AG09319 (cell line): Measurements from ENCODE around the gene GIT1.
A peak's percentile ranks its signal among the peaks of the same experiment; 100 is the strongest.

Source experiments
- DNase-seq: peaks from one replicate; pipeline ENCODE4 v3.0.0-alpha.2; 2010; ENCODE audit warnings: low read depth; ENCODE audit errors: extremely low read depth
- TF ChIP-seq, protein P1 (sequence below): IDR thresholded peaks from 2 replicates; pipeline ENCODE4 v1.5.1; 2011; ENCODE audit warnings: low read depth, mild to moderate bottlenecking, inconsistent platforms, low read length, moderate library complexity

GIT1 gene

DNA sequence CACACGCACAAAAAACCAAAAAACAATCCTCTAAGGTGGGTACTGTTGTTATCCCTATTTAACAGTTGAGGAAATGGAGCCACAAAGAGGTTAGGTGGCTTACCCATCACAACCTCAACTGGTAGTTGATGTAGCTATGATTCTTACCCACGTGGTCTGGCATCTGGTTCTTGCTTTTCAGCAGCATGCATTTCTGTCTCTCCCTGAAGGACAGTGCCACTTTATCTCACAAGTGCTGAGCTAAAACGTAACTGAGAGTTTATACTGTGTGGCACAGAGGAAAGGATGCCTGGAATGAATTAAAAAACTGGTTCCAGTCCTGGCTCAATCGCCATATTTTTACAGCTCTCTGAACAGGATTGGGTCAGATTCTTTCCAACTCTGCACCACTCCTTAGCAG, 35.1 kb upstream of the GIT1 start:
- TF ChIP-seq, protein P1, sequence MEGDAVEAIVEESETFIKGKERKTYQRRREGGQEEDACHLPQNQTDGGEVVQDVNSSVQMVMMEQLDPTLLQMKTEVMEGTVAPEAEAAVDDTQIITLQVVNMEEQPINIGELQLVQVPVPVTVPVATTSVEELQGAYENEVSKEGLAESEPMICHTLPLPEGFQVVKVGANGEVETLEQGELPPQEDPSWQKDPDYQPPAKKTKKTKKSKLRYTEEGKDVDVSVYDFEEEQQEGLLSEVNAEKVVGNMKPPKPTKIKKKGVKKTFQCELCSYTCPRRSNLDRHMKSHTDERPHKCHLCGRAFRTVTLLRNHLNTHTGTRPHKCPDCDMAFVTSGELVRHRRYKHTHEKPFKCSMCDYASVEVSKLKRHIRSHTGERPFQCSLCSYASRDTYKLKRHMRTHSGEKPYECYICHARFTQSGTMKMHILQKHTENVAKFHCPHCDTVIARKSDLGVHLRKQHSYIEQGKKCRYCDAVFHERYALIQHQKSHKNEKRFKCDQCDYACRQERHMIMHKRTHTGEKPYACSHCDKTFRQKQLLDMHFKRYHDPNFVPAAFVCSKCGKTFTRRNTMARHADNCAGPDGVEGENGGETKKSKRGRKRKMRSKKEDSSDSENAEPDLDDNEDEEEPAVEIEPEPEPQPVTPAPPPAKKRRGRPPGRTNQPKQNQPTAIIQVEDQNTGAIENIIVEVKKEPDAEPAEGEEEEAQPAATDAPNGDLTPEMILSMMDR, result no peak
- DNase-seq, result no peak

DNA sequence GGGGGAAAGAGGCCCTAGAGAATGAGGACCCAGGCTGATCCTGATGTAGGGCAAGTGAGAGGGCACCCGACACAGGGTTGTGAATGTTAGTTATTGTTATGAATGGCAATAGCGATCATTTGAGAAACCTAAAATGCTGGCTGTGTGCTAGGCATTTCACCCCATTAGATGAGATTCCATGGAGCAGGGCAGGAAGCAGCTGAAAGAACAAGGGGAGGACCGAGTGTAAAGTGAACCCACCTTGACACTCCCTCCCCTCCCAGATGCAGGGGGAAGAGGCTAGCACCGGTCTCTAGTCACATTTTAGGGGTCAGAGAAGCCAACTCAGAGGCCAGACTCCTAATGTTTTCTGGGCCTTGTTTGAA, 33.8 kb upstream of the GIT1 start:
- DNase-seq, result no peak
- TF ChIP-seq, protein P1, result no peak

DNA sequence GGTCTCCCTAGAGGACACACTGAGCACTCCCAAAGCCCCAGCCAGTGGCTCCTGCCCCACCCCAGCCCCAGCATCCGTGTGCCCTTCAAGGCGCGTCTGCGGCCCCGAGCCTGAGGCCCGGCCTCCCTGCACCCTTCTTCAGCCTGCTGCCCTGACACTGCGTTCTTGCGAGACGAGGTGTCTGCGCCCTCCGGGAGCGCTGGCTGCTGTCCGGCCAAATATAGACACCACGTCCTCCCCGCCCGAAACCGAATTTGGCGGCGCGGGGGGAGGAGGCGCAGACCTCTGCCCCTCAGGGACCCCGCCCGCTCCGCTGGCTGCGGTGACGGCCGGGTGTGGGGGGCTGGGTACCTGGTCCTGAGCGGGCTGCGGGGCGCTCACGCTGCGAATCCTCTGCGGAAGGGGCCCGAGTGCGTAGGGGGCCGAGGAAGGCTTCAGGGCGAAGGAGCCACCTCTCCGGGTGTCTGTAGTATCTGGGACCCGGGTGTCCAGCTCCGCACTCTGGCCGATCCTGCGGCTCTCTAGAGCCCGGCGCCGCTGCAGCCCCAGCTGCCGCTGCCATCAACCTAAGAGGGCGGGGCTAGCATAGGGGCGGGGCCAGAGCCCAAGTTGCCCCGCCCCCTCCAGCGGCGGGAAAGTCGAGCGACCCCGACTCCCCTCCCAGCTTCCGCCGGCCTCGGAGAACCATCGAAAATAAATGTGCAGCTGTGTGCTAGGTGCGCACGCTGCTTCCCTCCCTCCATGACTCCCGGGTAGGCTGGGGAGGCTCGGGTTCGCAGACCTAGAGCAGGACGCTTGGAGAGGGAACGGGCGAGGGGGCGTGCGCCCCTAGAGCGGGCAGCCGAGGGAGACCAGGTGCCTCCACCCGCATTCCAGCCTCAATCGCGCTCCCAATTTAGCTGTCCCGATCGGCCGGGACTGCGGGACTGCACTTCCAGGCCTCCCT, 33.2 kb upstream of the GIT1 start, which contains the start of gene CORO6:
TSS of gene CORO6 (minus strand) at position 576 of the 946 bp plus-strand sequence. CDS start 1,491 bp downstream, outside the sequence.
- DNase-seq, result no peak
- TF ChIP-seq, protein P1, result no peak

DNA sequence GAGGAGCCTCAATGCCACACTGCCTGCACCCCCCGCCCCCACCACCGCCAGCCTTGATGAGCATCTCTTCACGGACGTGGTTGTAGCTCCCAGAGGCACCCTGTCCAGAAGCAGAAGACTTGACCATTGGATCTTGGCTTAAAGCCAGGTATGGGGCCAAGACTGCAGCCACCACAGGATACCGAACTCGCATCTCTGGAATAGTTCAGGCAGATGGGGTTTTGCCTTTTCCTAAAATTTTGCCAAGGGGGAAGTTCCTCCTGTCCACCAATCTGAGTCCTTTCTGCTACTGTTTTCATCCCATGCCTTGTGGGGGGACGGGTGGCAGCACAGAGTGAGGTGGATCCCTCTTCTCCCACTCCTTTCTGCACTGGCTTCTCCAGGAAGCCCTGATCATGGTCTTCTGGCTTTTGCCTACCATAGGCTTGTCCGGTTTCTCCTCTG, 32.3 kb upstream of the GIT1 start:
- TF ChIP-seq, protein P1, result no peak
- no peak for DNase-seq

DNA sequence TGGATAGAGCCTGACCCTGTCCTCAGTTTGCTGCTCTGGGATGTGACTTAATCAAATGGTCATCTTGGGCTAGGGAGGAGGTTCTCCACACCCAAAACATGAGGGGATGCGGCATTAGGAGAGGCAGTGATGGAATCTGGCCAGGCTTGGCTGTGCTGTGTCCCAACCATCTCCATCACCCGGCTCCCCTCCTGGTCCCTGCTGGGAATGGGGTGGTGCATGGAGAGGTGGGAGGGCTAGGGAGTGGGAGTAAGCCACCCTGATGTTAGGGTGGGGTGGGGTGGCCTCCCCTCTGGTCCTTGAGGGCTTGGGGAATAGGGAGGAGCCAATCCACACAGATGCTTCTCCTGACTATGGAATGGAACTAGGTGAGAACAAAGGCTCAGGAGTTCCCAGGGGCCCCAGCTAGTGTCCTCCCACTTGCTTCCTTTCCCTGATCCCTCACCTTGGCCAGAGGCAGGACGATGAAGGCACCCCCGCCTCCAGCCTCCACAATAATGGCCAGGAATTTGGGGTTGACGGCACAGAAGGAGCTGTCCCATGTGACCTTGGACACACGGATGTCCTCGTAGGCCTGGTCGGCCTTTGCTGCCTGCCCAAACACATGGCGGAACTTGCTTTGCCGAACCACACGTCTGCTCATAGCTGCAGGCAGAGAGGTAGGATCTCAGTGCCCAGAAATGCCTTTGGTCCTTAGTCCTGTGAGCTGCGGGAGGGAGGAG, 31.5 kb upstream of the GIT1 start:
- TF ChIP-seq, protein P1, result no peak
- no peak for DNase-seq

DNA sequence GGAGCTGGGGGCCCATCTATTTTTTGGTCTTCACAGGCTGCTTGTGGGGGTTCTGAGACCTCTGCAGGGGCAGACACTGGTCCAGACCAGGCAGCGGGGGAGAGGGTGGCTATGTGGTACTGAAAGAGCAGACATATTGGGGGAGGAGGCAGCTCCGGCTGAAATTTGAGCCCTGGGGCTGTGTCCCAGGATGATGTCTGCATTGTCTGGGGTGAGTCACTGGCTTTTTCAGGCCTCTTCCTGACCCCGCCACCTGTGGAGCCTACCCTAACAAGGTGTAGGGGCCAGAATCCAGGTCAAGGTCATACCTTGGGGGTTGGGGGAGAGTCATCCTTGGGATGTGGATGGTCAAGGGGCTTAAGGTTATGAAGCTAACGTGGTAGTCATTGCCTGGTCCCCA, 30.8 kb upstream of the GIT1 start:
- no peak for DNase-seq
- TF ChIP-seq, protein P1, result no peak

DNA sequence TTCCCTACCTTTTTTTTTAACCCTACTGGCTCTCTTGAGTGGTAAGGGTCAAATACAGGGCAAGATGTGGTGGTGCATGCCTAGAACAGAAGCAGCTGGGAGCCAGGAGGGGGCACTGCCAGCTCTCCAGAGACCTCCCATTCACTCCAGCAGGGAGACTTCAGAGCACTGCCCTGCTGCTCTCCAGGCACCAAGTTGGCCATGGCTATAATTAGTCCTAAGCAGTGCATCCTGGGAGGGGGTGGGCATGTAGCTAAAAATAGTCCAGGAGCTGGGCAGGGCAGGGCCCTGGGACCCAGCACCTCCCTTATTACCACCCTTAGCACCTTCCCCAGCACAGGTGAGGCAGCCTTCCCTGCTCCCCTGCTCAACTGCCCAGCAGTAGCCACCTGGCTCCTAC, 29.8 kb upstream of the GIT1 start:
- TF ChIP-seq, protein P1, result peak; percentile 16; the same call in 1 of the 2 replicates
- no peak for DNase-seq
